ENCODE results near the gene KCTD2. TPM values are rescaled to one million over a fixed set of nuclear protein-coding genes. Genes with fewer than 3 reads are reported as not detected.
"Not testable (repeated sequence)": the region's sequence is repeated elsewhere in the genome, so short reads cannot be mapped to it uniquely, and the experiment has no call there.

KCTD2 gene, protein sequence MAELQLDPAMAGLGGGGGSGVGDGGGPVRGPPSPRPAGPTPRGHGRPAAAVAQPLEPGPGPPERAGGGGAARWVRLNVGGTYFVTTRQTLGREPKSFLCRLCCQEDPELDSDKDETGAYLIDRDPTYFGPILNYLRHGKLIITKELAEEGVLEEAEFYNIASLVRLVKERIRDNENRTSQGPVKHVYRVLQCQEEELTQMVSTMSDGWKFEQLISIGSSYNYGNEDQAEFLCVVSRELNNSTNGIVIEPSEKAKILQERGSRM
- polyA plus RNA-seq (2013, experiment 1 of 2; ENCODE audit: insufficient read length), result 19.4 TPM
- polyA plus RNA-seq (2013, experiment 2 of 2; ENCODE audit: insufficient read length), result 19.1 TPM

DNA sequence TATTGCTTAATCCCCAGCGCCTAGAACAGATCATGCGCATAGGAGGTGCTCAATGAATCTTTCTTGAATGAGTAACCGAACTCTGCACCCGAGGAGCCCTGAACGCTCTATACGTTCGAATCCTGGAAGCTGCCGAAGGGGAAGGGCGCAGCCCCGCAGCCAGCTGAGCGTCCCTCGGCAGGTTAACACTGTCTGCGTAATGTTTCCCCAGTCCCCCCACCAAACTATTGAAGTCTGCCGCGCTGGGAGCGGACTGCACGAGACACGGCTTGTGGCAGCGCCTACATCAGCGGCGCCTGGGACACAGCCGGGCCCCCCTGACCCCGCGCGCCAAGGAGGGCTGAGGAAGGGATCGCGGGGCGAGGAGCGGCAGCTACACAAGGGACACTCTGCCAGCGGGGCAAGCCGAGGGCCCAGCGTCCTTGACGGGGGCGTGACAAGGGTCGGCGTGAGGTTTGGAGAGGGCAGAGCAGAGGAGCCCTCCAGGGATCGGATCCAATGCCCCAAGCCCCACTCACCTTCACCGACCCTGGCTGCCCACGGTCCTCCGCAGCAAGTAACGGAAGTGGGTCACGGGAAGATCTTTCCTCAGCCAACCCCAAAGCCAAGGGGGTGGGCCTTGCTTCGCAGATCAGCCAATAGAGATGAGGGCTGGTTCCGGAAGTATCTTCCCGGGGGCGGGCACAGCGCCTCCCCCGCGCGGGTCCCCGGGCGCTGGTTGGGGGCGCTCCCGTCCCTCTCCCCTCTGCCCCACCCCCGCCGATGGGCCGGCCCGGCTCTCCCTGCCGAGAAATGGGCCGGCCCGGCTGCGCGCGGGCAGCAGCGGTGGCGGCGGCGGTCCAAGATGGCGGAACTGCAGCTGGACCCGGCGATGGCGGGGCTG, at the start of gene KCTD2, which contains the start of gene ATP5PD:
Gene KCTD2, plus strand, starts transcription at position 819 of the 883 bp plus-strand sequence. Its CDS starts 26 bp downstream, at position 845.
Gene ATP5PD, minus strand, starts transcription at position 563 of the 883 bp plus-strand sequence. CDS start 4,319 bp downstream, outside the sequence.
- DNase-seq, result peak; percentile 97

DNA sequence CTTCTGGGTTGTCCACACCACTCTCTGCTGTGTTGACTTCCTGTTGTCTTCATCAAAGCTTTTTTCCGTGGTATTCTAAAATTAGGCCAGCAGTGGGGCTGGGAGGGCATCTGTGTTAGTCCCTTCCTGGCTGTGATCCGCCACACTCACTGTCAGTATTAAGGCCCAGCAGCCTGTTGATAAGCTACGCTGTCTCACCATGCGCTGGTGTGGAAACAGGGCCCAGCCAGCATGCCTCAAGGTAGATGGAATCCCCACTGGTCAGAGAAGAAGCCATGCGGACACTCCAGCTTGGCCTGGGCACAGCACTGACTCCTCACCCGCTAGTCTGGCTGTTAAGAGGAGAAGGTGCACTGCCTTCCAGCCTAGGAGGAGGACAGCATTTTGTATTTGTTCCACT, 48.2 kb upstream of the KCTD2 start:
- DNase-seq, result no peak

DNA sequence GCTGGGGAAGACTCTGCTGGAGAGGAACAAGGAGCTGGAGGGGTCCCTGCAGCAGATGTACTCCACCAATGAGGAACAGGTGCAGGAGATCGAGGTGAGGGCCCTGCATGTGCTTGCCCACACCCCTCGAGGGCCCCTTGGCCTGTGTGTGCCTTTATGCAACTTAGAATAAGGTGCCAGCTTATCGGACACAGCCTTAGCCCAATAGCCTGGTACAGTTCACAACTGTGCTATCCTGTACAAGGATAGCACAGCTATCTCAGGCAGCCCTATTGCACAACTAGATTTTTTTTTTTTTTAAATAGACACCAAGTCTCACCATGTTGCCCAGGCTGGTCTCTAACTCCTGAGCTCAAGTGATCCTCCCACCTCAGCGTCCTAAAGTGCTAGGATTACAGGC, 47.5 kb upstream of the KCTD2 start:
- DNase-seq, result no peak

DNA sequence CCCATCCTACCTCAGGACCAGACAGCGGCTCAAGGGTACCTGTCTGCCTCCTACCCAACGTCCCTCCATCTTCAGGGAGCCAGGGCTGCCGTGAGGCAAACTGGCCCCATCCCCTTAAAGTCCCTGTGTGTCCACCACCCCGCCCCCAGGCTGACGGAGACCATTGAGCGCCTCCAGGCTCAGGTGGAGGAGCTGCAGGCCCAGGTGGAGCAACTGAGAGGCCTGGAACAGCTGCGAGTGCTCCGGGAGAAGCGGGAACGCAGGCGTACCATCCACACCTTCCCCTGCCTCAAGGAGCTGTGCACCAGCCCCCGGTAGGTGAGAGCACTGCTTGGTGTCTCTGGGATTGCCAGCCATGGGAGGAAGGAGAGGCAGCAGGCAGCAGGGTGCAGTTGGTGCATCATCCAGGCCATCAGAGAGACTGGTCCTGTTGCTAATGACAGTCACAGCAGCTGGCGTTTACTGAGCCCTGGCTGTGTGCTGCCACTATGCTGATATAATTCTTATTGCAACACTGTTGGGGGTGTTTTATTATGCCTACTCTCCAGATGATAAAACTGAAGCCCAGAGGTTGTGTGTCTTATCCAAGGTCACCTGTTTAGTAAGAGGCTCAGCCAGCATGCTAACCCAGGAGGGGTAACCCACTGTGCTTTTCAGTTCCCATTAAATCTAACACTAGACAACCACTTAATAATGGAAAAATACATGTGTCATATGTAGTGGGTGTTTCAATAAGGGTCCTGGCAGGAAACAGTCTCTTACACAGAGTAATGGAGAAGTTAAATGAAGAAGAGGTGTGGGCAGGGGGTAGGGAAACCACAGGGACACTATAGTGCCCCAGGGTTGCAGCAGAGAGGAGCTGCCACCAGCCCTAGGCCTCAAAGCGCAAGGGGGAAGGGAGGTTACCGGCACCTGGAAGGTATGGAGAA, 44.8 kb upstream of the KCTD2 start:
- no peak for DNase-seq

DNA sequence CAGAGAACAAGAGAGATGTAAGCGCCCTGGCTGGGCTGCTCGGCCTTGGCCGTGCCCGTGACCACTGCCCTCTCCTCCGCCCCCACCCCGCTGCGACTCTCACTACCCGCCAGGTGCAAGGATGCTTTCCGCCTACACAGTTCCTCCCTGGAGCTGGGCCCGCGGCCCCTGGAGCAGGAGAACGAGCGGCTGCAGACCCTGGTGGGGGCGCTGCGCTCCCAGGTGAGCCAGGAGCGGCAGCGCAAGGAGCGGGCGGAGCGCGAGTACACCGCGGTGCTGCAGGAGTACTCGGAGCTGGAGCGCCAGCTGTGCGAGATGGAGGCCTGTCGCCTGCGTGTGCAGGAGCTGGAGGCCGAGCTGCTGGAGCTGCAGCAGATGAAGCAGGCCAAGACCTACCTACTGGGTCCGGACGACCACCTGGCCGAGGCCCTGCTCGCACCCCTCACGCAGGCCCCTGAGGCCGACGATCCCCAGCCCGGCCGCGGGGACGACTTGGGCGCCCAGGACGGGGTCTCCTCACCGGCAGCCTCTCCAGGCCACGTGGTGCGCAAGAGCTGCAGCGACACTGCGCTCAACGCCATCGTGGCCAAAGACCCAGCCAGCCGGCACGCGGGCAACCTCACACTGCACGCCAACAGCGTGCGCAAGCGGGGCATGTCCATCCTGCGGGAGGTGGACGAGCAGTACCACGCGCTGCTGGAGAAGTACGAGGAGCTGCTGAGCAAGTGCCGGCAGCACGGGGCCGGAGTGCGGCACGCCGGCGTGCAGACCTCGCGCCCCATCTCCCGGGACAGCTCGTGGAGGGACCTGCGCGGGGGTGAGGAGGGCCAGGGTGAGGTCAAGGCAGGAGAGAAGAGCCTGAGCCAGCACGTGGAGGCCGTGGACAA, 43.7 kb upstream of the KCTD2 start:
- no peak for DNase-seq

DNA sequence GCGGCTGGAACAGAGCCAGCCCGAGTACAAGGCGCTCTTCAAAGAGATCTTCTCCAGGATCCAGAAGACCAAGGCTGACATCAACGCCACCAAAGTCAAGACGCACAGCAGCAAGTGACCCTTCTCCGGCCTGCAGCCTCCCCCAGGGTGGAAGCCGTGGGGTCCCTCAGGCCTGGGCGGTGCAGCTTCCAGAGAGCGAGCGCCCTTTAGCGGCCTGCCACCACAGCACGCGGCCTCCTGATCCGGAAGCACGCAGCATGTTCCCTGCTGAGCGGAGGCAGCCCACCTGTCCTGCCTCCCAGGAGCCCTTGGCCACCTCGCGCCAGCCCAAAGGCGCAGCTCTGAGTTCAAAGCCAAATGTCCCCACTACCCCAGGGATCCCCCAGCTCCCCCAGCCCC, 43.1 kb upstream of the KCTD2 start:
- no peak for DNase-seq

DNA sequence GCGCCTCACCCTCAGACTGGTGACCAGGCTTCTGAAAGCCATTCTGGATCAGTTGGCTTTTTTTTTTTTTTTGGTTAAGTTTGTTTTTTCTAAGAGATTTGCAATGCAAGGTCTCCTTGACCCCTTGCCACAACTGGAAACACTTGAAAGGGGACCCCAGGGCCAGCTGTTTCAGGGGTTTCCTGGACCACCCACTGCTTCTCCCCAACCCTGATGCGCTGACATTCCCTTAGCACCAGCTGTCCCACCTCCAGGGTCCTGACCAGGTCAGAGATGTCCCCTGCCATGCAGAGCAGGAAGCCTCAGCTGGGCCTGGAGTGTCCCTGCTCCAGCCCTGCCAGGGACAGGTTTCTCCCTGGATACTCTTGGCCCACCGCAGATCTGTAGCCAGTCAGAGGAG, 42.7 kb upstream of the KCTD2 start:
- DNase-seq, result no peak

DNA sequence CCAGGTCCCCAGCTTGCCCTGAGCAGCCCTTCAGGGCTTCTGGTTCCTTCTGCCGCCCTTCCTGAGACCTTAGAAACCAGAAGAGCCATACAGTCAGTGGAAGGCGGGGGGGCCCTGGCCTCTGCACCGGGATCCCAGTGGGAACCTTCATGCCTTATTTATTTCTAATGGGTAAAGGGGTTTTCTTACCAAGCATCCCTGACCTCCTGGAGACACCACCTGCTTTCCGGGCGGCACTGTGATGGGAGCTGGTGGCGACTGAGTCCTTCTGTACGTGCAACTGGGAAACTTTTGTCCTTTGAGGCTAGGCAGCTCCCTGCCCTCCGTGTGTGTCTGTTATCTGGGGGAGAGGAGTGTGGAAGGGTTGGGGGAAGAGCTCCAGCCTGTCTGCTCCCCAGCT, 41.7 kb upstream of the KCTD2 start:
- no peak for DNase-seq

DNA sequence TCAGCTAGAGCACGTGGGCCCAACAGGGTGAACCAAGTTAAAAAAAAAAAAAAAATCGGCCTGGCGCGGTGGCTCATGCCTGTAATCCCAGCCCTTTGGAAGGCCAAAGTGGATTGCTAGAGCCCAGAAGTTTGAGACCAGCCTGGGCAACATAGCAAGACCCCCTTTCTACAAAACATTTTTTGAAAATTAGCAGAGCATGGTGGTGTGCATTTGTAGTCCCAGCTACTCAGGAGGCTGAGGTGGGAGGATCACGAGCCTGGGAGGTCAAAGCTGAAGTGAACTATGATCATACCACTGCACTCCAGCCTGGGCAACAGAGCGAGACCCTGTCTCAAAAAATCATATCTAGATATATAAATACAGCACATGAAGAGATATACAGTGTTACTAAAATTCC, 40.9 kb upstream of the KCTD2 start:
- not testable (repeated sequence) for DNase-seq

DNA sequence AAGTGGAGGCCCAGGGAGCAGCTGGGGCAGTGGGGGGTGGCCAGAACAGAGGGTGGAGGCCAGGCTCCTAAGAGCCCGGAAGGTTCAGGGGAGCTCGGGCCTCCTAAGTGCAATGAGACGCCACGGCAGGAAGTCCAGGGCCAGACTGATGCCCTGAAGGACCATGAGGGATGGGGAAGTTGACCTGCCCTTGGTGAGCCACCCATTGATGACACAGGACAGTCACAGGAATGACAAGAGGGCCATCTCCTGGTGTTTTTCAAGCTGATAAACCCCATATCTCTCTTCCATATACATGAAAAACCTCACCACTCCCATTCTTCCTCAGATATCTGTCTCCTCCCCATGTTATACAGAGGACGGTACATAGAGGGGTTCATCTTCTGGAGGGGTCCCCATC, 40.4 kb upstream of the KCTD2 start:
- DNase-seq, result no peak

DNA sequence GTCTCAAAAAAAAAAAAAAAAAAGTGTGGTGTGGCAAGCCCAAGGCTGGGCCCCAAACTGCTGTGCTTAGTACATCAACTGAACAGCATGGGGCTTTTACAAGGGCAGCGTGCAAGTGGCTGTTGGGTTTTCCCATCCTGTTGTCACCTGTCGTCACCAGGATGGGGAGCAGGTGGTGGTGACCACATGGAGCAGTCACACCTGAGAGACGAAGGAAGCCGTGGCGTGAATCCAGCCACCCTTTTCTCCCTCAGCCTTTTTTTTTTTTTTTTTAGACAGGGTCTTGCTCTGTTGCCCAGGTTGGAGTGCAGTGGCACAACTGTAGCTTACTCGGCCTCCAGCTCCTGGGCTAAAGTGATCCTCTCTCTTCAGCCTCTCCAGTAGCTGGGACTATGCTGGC, 38.7 kb upstream of the KCTD2 start:
- DNase-seq, result no peak

DNA sequence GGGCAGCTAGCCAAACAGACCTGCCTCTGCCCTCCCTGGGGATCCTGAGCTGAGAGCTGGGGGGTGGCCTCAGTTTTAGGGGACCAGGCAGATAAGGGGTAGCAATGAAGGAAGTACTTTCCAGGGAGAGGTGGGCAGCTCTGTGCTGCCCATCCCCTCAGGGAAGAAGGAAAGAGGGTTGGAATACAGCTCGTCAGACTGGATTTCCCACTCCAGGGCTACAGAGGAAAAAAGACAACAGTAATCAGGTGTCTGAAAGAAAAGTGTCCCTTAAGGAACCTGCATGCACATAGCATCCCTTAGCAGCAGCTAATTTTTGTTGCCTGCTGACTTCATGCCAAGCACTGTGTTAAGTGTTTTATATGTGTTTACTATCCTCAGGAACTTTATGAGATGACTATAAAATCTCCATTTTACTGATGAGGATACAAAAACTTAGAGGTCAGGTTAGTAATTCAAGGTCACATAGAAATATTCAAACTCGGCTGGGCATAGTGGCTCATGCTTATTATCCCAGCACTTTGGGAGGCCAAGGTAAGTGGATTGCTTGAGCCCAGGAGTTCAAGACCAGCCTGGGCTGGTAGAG, 37.8 kb upstream of the KCTD2 start:
- DNase-seq, result no peak

DNA sequence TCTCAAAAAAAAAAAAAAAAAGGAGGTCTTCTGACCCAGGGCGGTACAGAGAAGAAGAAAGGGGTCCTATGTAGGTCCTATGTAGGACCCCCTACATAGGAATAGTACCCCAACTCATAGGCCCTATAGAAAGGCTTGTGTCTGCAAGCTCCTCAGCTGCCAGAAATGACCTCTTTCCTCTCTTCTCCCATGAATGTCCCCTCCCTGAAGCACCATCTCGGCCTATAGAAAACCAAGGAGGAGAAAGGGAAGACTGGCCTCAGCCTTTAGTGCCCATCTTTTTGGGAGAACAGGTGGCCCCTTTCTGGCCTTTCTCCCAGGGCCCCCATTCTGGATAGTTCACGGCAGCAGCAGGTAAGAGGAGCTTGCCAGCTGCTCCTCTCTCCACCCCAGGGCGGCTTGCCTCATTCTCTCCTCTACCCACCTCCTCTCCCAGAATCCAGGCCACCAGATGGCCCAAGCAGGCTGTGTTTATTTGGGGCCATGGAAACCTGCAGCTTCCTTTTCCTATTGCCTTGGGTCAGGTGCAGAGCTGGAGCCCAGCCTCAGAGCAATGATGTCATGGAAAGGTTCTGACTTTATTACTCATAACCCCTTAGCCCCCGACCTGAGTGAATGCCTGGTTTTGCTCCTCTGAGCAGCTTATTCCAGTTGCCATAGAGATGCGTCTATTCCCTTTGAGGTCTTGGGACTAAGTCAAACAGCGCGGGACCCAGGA, 36.2 kb upstream of the KCTD2 start:
- peak; percentile 4 for DNase-seq

DNA sequence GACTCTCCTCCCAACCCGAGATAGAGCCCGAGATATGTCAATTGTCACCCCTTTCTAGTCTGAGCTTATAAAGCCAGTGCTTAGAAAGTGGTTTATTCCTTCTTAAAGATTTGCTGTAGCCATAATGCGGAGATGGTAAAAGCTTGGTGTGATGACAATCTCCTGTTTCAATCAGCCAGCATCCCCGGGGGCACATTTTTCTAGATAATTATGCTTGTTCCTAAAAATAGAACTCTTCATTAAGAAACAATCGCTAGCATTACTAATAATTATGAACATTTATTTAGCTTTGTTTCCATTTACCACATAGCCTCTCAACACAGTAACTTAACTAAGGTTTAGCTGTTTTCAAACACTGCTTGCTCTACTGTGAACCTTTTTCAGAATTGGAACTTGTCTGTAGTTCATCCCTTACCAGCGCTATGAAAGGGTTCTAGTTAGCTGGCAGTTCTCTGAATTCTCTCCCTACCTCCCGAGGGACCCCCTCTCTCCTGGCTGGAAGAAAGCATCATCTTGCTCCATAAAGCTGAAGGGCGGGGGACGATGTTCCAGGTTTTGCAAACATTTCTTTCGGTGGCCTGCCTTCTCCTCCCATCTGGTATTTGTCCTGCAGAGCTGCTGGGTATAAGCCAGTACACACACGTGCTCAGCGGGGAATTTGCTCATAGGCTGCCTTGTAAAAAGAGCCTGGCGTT, 35.5 kb upstream of the KCTD2 start:
- DNase-seq, result peak; percentile 62

DNA sequence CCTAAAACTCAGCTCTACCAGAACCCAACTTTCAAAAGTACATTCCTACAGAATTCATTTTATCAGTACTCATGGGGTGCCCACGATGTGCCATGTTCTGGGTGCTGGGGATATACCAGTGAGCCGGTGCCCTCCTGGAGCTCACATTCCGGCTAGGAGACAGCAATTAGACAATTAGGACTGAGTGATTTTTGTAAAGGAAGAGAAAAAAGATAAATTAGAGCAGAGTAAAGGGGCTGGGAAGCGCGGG, 35.0 kb upstream of the KCTD2 start:
- no peak for DNase-seq

DNA sequence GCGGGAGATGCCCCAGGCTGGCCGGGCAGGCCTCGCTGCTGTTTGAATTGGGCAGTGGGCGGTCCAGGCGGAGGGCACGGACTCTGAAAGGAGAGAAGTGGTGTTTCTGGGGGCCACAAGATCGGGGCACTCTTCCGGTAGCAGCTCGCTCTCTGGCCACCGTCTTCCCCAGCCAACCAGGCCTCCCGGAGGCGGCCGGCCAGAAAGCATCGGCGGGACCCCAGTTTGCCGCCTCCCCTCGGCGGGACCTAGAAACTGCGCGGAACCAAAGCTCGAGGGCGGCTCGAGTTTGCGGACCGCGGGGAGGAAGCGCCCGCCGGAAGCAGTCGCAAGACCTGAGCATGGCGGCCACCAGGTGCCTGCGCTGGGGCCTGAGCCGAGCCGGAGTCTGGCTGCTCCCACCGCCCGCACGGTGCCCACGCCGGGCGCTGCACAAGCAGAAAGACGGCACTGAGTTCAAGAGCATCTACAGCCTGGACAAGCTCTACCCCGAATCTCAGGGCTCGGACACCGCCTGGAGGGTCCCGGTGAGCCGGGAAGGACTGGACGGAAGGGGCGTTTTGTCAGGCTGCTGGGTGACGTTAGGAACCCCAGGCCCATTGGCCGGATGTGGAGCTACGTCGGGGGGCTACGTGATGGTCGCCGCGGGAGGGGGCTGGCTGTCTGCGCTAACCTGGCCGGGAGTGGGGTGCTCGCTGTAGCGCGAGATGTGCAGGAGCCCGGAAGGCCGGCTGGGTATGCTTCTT, 34.5 kb upstream of the KCTD2 start, which contains the start of gene MRPL58:
Gene MRPL58, plus strand, starts transcription at position 325 of the 746 bp plus-strand sequence. Its CDS starts 17 bp downstream, at position 342.
- peak; percentile 88 for DNase-seq

DNA sequence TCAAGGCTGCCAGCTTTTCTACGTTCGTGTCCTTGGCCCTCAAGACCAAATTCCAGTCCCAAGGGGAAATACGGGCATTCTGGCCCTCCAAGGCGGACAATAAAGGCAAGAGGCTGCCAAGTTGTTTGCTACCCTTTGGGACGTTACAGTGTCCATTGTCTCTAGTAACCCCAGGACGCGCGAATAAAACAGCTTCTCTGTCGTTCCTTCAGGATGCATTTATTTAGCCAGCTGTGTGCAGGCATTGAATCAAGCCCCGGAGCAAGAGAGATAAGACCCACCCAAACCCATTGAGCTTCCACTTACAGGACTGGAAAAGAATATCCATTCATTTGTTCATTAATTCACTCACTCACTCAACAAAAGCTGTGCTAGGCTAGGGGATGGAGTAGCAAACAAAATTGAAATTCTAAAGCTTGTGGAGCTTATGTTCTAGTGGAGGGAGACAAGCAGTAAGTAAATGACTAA, 33.9 kb upstream of the KCTD2 start:
- no peak for DNase-seq

DNA sequence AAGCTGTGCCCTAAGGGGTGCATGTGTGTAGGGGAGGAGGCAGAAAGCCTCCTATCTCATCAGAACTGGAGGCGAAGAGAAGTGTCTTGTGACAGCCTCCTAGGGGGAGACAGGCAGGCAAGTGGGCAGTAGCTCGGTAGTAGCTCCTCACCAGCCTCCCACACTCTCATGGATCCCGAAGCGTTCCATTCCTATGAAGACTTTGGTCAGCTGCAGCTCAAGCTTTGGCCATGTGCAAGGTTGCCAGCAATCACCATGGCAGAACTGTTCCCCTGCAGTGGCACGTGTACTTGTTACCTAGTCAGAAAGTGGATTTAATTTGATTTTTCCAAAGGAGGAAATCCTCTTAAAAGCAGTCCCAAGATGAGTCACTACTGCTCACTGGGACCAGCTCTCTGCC, 27.9 kb upstream of the KCTD2 start:
- no peak for DNase-seq

DNA sequence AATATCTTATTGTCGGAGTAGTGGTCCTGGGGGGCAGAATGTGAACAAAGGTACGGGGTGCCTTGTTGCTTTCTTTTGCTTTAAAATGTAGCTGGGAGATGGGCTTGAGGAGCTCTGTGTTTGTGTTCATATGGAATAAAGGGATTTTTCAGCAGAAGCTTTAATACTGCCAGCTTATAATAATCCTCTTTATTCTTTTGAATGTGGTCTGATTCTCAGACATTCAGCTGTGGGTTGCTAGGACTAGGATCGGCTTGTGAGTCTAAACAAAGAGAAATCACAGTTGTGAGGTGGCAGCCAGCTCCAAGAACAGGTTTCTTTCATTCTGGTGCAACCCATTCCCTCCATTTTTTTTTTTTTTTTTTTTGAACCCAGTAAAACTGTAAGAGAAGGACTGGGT, 27.3 kb upstream of the KCTD2 start:
- DNase-seq, result no peak

Measured in fibroblast of skin of abdomen (primary cell).